HEK293 (cell line): ENCODE results near the gene EBLN1.

Source experiments
- BCL6B ChIP-seq: fragments of 450-650 bp; formaldehyde crosslinking; IDR thresholded peaks from 2 replicates; pipeline ENCODE4 v1.5.1; 2017; ENCODE audit warnings: missing biosample characterization, missing genetic modification characterization
- EGR2 ChIP-seq: fragments of 450-650 bp; formaldehyde crosslinking; IDR thresholded peaks from 2 replicates; pipeline ENCODE4 v1.5.1; 2016; ENCODE audit warnings: low read depth, missing biosample characterization, missing genetic modification characterization
- FEZF1 ChIP-seq: fragments of 450-650 bp; formaldehyde crosslinking; IDR thresholded peaks from 2 replicates; pipeline ENCODE4 v1.5.1; 2016; ENCODE audit warnings: missing biosample characterization, missing genetic modification characterization
- HOXD13 ChIP-seq: sonication (generic); formaldehyde crosslinking; IDR thresholded peaks from 2 replicates; pipeline ENCODE4 v1.8.0; 2022; ENCODE audit warnings: missing genetic modification reagents, borderline replicate concordance
- KLF17 ChIP-seq: fragments of 450-650 bp; formaldehyde crosslinking; IDR thresholded peaks from 2 replicates; pipeline ENCODE4 v1.5.1; 2016; ENCODE audit warnings: missing biosample characterization, missing genetic modification characterization
- KLF7 ChIP-seq: fragments of 450-650 bp; formaldehyde crosslinking; IDR thresholded peaks from 2 replicates; pipeline ENCODE4 v1.5.1; 2016; ENCODE audit warnings: missing biosample characterization, missing genetic modification characterization, borderline replicate concordance
- KLF8 ChIP-seq: fragments of 450-650 bp; formaldehyde crosslinking; IDR thresholded peaks from 2 replicates; pipeline ENCODE4 v1.5.1; 2016; ENCODE audit warnings: missing biosample characterization, missing genetic modification characterization
- OVOL3 ChIP-seq: fragments of 450-650 bp; formaldehyde crosslinking; IDR thresholded peaks from 2 replicates; pipeline ENCODE4 v1.5.1; 2016; ENCODE audit warnings: missing biosample characterization, missing genetic modification characterization
- SP2 ChIP-seq: fragments of 450-650 bp; formaldehyde crosslinking; IDR thresholded peaks from 2 replicates; pipeline ENCODE4 v1.5.1; 2016; ENCODE audit warnings: missing biosample characterization, missing genetic modification characterization
- WT1 ChIP-seq: fragments of 450-650 bp; formaldehyde crosslinking; IDR thresholded peaks from 2 replicates; pipeline ENCODE4 v1.5.1; 2016; ENCODE audit warnings: missing biosample characterization, missing genetic modification characterization
- YY2 ChIP-seq: fragments of 450-650 bp; formaldehyde crosslinking; IDR thresholded peaks from 2 replicates; pipeline ENCODE4 v1.5.1; 2016; ENCODE audit warnings: missing biosample characterization, missing genetic modification characterization
- ZFHX2 ChIP-seq: fragments of 450-650 bp; formaldehyde crosslinking; conservative IDR thresholded peaks from 2 replicates; pipeline ENCODE4 v1.5.1; 2016; ENCODE audit warnings: missing biosample characterization, missing genetic modification characterization
- ZFP3 ChIP-seq: fragments of 450-650 bp; formaldehyde crosslinking; IDR thresholded peaks from 2 replicates; pipeline ENCODE4 v1.5.1; 2016; ENCODE audit warnings: low read depth, missing biosample characterization, missing genetic modification characterization
- ZIC2 ChIP-seq: fragments of 450-650 bp; formaldehyde crosslinking; IDR thresholded peaks from 2 replicates; pipeline ENCODE4 v1.5.1; 2016; ENCODE audit warnings: missing biosample characterization, missing genetic modification characterization
- ZNF174 ChIP-seq: fragments of 450-650 bp; formaldehyde crosslinking; IDR thresholded peaks from 2 replicates; pipeline ENCODE4 v1.5.0; 2017; ENCODE audit warnings: missing biosample characterization, mild to moderate bottlenecking, missing genetic modification characterization
- ZNF23 ChIP-seq: fragments of 450-650 bp; formaldehyde crosslinking; IDR thresholded peaks from 2 replicates; pipeline ENCODE4 v1.5.1; 2016; ENCODE audit warnings: missing biosample characterization, missing genetic modification characterization, borderline replicate concordance
- ZNF521 ChIP-seq: fragments of 450-650 bp; formaldehyde crosslinking; IDR thresholded peaks from 2 replicates; pipeline ENCODE4 v1.5.1; 2017; ENCODE audit warnings: missing biosample characterization, mild to moderate bottlenecking, missing genetic modification characterization
- ZNF600 ChIP-seq: fragments of 450-650 bp; formaldehyde crosslinking; IDR thresholded peaks from 2 replicates; pipeline ENCODE4 v1.5.1; 2016; ENCODE audit warnings: missing biosample characterization, missing genetic modification characterization
- ZNF623 ChIP-seq: fragments of 450-650 bp; formaldehyde crosslinking; IDR thresholded peaks from 2 replicates; pipeline ENCODE4 v1.5.1; 2016; ENCODE audit warnings: missing biosample characterization, missing genetic modification characterization
- ZNF654 ChIP-seq: fragments of 450-650 bp; formaldehyde crosslinking; IDR thresholded peaks from 2 replicates; pipeline ENCODE4 v1.5.1; 2016; ENCODE audit warnings: low read depth, missing biosample characterization, missing genetic modification characterization
- ZSCAN18 ChIP-seq: fragments of 450-650 bp; formaldehyde crosslinking; IDR thresholded peaks from 2 replicates; pipeline ENCODE4 v1.5.1; 2016; ENCODE audit warnings: missing biosample characterization, missing genetic modification characterization
- TF ChIP-seq, protein P1 (sequence below): fragments of 450-650 bp; formaldehyde crosslinking; IDR thresholded peaks from 2 replicates; pipeline ENCODE4 v1.5.1; 2016; ENCODE audit warnings: missing biosample characterization, missing genetic modification characterization
- TF ChIP-seq, protein P2 (sequence below): fragments of 450-650 bp; formaldehyde crosslinking; IDR thresholded peaks from 2 replicates; pipeline ENCODE4 v1.5.1; 2017; ENCODE audit warnings: missing biosample characterization, missing genetic modification characterization
- TF ChIP-seq, protein P3 (sequence below): fragments of 450-650 bp; formaldehyde crosslinking; IDR thresholded peaks from 2 replicates; pipeline ENCODE4 v1.5.1; 2016; ENCODE audit warnings: missing biosample characterization, missing genetic modification characterization
- TF ChIP-seq, protein P4 (sequence below): fragments of 450-650 bp; formaldehyde crosslinking; IDR thresholded peaks from 2 replicates; pipeline ENCODE4 v1.5.1; 2016; ENCODE audit warnings: missing biosample characterization, missing genetic modification characterization

Gene EBLN1

GRCh38 chr10:22246680-22247391, 29.0 kb upstream of the EBLN1 start (continued):
- TF ChIP-seq ZNF600 (tag by site-specific recombination) (peak; percentile 76), ZNF23 (tag by site-specific recombination) (no peak), ZNF623 (no peak), ZIC2 (tag by site-specific recombination) (no peak), BCL6B (peak; percentile 5; the same call in 1 of the 2 replicates), KLF7 (tag by site-specific recombination) (peak; percentile 5; the same call in 1 of the 2 replicates), EGR2 (tag by site-specific recombination) (no peak), ZNF654 (no peak), ZFHX2 (tag by site-specific recombination) (peak; percentile 38), ZNF521 (tag by site-specific recombination) (no peak), KLF17 (tag by site-specific recombination) (peak; percentile 81), KLF8 (peak; percentile 70), ZNF174 (tag by site-specific recombination) (0 out of 2 replicates have a peak, but pooled peaks have one; percentile 27), ZFP3 (tag by site-specific recombination) (no peak), YY2 (tag by site-specific recombination) (no peak), SP2 (tag by site-specific recombination) (peak; percentile 43), WT1 (no peak), FEZF1 (tag by site-specific recombination) (no peak; the same call in 1 of the 2 replicates), OVOL3 (tag by site-specific recombination) (no peak), ZSCAN18 (no peak), HOXD13 (CRISPR knock-in tag) (no peak)
- TF ChIP-seq, protein P1, sequence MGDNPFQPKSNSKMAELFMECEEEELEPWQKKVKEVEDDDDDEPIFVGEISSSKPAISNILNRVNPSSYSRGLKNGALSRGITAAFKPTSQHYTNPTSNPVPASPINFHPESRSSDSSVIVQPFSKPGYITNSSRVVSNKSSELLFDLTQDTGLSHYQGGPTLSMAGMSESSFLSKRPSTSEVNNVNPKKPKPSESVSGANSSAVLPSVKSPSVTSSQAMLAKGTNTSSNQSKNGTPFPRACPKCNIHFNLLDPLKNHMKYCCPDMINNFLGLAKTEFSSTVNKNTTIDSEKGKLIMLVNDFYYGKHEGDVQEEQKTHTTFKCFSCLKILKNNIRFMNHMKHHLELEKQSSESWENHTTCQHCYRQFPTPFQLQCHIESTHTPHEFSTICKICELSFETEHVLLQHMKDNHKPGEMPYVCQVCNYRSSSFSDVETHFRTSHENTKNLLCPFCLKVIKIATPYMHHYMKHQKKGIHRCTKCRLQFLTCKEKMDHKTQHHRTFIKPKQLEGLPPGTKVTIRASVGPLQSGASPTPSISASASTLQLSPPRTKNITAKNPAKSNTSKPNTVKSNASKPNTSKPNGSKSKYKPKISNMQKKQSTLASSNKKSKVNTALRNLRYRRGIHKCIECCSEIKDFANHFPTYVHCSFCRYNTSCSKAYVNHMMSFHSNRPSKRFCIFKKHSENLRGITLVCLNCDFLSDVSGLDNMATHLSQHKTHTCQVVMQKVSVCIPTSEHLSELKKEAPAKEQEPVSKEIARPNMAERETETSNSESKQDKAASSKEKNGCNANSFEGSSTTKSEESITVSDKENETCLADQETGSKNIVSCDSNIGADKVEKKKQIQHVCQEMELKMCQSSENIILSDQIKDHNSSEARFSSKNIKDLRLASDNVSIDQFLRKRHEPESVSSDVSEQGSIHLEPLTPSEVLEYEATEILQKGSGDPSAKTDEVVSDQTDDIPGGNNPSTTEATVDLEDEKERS (tag by site-specific recombination) = no peak
- TF ChIP-seq, protein P2, sequence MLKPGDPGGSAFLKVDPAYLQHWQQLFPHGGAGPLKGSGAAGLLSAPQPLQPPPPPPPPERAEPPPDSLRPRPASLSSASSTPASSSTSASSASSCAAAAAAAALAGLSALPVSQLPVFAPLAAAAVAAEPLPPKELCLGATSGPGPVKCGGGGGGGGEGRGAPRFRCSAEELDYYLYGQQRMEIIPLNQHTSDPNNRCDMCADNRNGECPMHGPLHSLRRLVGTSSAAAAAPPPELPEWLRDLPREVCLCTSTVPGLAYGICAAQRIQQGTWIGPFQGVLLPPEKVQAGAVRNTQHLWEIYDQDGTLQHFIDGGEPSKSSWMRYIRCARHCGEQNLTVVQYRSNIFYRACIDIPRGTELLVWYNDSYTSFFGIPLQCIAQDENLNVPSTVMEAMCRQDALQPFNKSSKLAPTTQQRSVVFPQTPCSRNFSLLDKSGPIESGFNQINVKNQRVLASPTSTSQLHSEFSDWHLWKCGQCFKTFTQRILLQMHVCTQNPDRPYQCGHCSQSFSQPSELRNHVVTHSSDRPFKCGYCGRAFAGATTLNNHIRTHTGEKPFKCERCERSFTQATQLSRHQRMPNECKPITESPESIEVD = peak; percentile 83
- TF ChIP-seq, protein P3, sequence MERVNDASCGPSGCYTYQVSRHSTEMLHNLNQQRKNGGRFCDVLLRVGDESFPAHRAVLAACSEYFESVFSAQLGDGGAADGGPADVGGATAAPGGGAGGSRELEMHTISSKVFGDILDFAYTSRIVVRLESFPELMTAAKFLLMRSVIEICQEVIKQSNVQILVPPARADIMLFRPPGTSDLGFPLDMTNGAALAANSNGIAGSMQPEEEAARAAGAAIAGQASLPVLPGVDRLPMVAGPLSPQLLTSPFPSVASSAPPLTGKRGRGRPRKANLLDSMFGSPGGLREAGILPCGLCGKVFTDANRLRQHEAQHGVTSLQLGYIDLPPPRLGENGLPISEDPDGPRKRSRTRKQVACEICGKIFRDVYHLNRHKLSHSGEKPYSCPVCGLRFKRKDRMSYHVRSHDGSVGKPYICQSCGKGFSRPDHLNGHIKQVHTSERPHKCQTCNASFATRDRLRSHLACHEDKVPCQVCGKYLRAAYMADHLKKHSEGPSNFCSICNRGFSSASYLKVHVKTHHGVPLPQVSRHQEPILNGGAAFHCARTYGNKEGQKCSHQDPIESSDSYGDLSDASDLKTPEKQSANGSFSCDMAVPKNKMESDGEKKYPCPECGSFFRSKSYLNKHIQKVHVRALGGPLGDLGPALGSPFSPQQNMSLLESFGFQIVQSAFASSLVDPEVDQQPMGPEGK (tag by site-specific recombination) = 0 out of 2 replicates have a peak, but pooled peaks have one; percentile 22
- TF ChIP-seq, protein P4, sequence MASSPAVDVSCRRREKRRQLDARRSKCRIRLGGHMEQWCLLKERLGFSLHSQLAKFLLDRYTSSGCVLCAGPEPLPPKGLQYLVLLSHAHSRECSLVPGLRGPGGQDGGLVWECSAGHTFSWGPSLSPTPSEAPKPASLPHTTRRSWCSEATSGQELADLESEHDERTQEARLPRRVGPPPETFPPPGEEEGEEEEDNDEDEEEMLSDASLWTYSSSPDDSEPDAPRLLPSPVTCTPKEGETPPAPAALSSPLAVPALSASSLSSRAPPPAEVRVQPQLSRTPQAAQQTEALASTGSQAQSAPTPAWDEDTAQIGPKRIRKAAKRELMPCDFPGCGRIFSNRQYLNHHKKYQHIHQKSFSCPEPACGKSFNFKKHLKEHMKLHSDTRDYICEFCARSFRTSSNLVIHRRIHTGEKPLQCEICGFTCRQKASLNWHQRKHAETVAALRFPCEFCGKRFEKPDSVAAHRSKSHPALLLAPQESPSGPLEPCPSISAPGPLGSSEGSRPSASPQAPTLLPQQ (tag by site-specific recombination) = peak; percentile 90
